ENCODE results near the gene BTBD18. TPM values are rescaled to one million over a fixed set of nuclear protein-coding genes. Genes with fewer than 3 reads are reported as not detected.
A peak's percentile ranks its signal among the peaks of the same experiment; 100 is the strongest.

Gene BTBD18
- total RNA-seq, 4 donors from 2014 or later, result not detected

GRCh38 chr11:57775491-57775890, 23.9 kb upstream of the BTBD18 start:
- WGBS, 2 donors, result 27 to 32% methylated on average over 5 of the region's 5 CpGs
- H3K4me3 ChIP-seq, result peak overlapping the region in 1 of 4 donors; percentile 5
- no peaks in the 10 kb centered on the region for H3K27me3 ChIP-seq
- no peaks in the 10 kb centered on the region for H3K36me3 ChIP-seq
- H3K4me1 ChIP-seq, result peaks cover 8 to 98% (median 68%) of the 10 kb centered on the region in 4 donors
- peak overlapping the region; percentile 74 to 96 (median 90) for H3K27ac ChIP-seq
- H3K9me3 ChIP-seq, result no peaks in the 10 kb centered on the region
- TF ChIP-seq CTCF (IDR thresholded peaks at IDR 0.05) (no peak), EP300 (IDR thresholded peaks at IDR 0.05) (peak in 1 of 2 donors; percentile 56)
- DNase-seq (ENCODE audit: low spot score in 2 of 2), result peak in 1 of 2 donors; percentile 27

GRCh38 chr11:57773026-57773598, 21.5 kb upstream of the BTBD18 start:
- no peaks in the 10 kb centered on the region for H3K27me3 ChIP-seq
- no peaks in the 10 kb centered on the region for H3K36me3 ChIP-seq
- no peaks in the 10 kb centered on the region for H3K9me3 ChIP-seq
- H3K27ac ChIP-seq, result peak overlapping the region in 1 of 4 donors; percentile 38
- TF ChIP-seq CTCF (IDR thresholded peaks at IDR 0.05), result no peak
- H3K4me1 ChIP-seq, result peaks cover 8 to 94% (median 53%) of the 10 kb centered on the region in 4 donors
- WGBS, 2 donors, result 81 to 86% methylated on average over 5 of the region's 5 CpGs
- DNase-seq (ENCODE audit: low spot score in 2 of 2), result no peak
- no peak overlapping the region for H3K4me3 ChIP-seq

GRCh38 chr11:57772562-57772961, 20.9 kb upstream of the BTBD18 start:
- no peak for DNase-seq (ENCODE audit: low spot score in 2 of 2)
- H3K4me3 ChIP-seq, result no peak overlapping the region
- peak overlapping the region in 2 of 4 donors; percentile 38 to 51 for H3K27ac ChIP-seq
- H3K36me3 ChIP-seq, result no peaks in the 10 kb centered on the region
- 70 to 73% methylated on average over 4 of the region's 4 CpGs for WGBS, 2 donors
- no peaks in the 10 kb centered on the region for H3K9me3 ChIP-seq
- TF ChIP-seq CTCF (IDR thresholded peaks at IDR 0.05), result no peak
- TF ChIP-seq EP300 (IDR thresholded peaks at IDR 0.05), result no peak
- H3K4me1 ChIP-seq, result peaks cover 6 to 93% (median 48%) of the 10 kb centered on the region in 4 donors
- H3K27me3 ChIP-seq, result no peaks in the 10 kb centered on the region

GRCh38 chr11:57771365-57771764, 19.7 kb upstream of the BTBD18 start:
- Histone ChIP-seq H3K9me3 (no peaks in the 10 kb centered on the region), H3K27me3 (no peaks in the 10 kb centered on the region), H3K4me3 (no peak overlapping the region), H3K4me1 (peaks cover 0 to 91% (median 44%) of the 10 kb centered on the region in 4 donors), H3K27ac (peak overlapping the region in 2 of 4 donors; percentile 13 to 51), H3K36me3 (no peaks in the 10 kb centered on the region)
- DNase-seq (ENCODE audit: low spot score in 2 of 2), result no peak
- WGBS, 2 donors, result 89 to 91% methylated on average over 3 of the region's 3 CpGs
- no peak for TF ChIP-seq POLR2A (IDR thresholded peaks at IDR 0.05)
- no peak for TF ChIP-seq CTCF (IDR thresholded peaks at IDR 0.05)
- no peak for TF ChIP-seq EP300 (IDR thresholded peaks at IDR 0.05)

- 29 to 40% methylated on average over 1 of the region's 1 CpG for WGBS, 2 donors
- H3K4me3 ChIP-seq, result no peak overlapping the region
- no peaks in the 10 kb centered on the region for H3K27me3 ChIP-seq
- H3K36me3 ChIP-seq, result no peaks in the 10 kb centered on the region
- no peaks in the 10 kb centered on the region for H3K9me3 ChIP-seq
- peak overlapping the region in 1 of 4 donors; percentile 51 for H3K27ac ChIP-seq
- peaks cover 0 to 91% (median 44%) of the 10 kb centered on the region in 4 donors for H3K4me1 ChIP-seq
- DNase-seq (ENCODE audit: low spot score in 2 of 2), result no peak
- TF ChIP-seq EP300 (IDR thresholded peaks at IDR 0.05) (no peak), POLR2A (IDR thresholded peaks at IDR 0.05) (no peak), CTCF (IDR thresholded peaks at IDR 0.05) (no peak)
These were observed 19.2 kb upstream of the BTBD18 start for GRCh38 chr11:57770793-57771192.
